LHCN-M2 (cell line): ENCODE measurements around the gene STARD4. TPM values are rescaled to one million over a fixed set of nuclear protein-coding genes. Genes with fewer than 3 reads are reported as not detected.
A peak's percentile ranks its signal among the peaks of the same experiment; 100 is the strongest.

Source experiments
- DNase-seq: peaks from one replicate; pipeline ENCODE4 v3.0.0-alpha.2; 2012; ENCODE audit warnings: low read depth
- total RNA-seq: library from RNA; depleted of rRNA; stranded (reverse); fragments of >200 nt; gene quantifications from 2 replicates; pipeline ENCODE4 v1.2.3, GENCODE V29; 2014; rRNA removed

STARD4 gene
- total RNA-seq, 1 experiment from 2014 or later, result 30.2 TPM

DNA sequence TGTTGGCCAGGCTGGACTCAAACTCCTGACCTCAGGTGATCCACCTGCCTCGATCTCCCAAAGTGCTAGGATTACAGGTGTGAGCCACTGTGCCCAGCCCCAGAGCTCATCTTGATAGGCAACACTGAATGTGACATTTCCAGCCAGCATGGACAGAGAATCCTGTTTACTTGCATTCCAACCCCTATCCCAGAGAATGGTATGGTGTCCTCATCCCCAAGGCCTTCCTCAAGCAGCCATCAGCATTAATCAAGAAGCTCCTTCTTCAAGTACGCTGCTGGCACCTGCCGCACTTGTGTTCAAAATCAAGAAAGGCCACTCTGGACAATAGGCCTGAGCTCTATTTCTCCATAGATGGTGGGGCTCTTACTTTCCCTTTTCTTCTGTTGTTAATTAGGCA is 40.2 kb downstream of the STARD4 start:
- DNase-seq, result no peak

DNA sequence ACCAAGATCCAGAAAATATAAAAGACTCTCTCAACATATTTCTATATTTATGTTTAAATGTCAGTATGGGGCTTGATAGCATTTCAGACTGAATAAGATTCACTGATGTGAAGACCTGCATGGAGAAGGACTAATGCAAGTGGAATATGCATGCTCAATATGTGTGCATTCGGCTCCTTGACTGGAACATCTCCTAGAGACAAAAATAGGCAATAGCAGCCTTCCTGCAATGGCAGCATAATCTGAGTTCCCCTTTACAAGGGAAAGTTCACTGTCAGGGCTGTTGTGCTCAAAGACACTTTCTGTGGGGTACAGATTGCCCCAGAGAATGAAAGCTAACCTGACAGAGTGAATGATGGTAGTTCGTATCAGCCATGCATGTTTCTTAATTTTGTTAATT is 42.4 kb downstream of the STARD4 start:
- no peak for DNase-seq

DNA sequence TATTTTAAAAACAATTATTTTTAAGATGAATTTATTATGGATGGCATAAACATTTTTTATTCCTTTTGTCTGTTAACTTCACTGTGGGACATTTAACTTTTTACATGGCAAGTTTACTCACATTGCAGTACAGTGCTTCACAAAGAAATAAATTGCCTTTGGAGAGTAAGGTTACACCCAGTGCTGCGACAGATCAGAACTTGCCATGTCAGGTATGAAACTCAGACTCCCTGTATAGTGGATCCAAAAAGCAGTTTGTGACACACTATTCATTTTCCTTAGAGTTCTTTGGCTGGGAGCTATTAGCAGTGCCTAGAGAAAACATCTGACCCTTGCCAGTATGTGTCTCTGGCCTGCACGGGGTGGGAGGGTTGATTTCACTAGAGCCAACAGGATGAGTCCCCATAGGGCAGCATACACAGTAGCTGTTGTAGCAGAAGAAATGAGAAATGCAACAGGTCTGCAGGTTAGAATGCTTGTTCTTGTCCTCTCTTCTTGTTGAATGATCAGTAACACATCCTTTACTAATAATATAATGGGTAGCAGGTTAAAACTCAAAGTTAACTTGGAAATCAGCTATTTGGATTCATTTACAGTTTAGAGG is 42.9 kb downstream of the STARD4 start:
- no peak for DNase-seq

DNA sequence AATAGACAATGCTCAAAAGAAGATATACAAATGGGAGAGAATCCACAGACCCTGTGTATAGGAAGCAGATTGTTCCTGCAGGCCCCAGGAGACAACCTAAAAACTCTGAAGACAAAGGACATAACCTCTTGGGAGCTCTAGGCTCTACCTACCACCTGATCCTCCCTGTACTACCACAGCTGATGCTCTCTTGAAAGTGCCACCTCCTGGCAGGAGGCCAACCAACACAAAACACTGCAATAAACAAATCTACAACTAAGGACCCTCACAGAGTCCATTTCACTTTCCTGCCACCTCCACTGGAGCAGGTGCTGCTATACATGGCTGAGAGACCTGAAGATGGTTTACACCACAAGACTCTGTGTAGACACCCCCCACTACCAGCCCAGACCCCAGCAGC is 49.0 kb downstream of the STARD4 start:
- DNase-seq, result no peak

DNA sequence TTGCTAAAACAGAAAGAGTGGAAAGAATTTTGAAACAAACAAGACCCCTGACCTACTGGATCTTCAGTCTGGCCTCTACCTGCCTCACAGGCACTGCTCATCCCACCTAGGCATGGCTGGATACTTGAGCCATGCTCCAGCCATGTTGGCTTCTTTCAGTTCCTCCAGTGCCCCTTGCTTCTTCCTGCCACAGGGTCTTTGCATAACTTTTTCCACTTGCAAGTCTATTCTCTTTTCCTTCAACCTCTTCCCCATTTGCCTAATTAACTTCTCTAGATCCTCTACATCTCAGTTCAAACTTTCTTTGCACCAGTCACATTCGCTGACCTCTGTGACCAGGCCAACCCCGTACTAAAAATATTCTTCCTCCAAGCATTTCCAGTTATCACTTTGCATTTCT is 50.4 kb downstream of the STARD4 start:
- DNase-seq, result no peak

DNA sequence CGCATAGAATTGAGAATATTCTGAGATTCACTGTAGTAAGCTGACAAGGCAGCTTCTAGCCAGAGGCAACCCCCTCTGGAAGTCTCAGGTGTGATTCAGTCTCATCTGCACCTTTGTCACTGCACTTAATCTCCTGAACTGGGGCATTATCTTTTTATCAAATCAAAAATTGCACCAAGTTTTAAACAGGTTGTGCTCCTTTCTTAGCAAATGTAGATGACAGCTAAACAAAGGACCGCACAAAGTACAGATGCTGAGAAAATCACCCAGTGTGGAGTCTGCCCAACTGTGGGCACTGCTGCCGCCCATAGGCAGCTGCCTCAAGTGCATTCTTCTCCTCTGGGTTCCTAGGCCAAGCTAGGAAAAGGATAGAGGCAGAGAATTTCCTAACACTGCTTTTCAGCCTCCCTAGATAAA is 51.1 kb downstream of the STARD4 start:
- DNase-seq, result peak; percentile 41

DNA sequence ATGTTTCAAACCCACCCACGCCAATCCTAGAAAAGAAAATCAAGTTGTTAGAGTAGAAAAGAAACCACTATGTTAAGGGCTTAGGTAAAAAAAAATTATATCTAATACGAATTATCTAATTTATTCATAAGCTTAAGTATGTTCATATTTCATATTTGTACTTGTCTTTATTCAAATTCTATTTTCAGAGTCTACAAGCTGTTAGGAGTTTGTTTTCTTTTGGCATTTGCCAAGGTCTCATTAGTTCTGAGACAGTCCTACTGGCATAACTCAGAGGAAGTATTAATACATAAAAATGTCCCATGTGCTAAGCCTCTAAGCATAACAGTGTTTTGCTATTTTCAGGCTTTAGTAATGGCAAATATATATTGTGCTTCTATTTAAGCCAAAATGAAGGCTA is 57.6 kb downstream of the STARD4 start:
- DNase-seq, result no peak

DNA sequence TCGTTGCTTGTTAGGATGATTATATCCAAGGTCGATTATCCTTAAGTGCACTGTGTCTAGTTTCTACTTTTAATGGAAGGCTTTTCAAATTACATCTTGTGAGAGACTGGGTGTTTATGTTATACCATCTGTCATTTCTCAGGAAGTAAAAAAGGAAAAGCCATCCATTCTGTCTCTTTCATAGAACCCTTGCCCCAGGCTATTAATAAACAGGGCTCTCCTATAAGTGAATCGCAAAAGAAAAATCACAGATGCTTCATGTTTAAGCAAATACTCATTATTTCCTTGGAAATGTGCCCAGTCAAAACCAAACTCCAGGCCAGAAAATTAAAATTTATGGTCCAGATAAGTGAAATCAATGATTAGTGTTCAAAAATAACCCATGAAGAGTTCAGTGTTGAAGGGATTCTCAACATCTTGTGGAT is 58.1 kb downstream of the STARD4 start:
- no peak for DNase-seq

DNA sequence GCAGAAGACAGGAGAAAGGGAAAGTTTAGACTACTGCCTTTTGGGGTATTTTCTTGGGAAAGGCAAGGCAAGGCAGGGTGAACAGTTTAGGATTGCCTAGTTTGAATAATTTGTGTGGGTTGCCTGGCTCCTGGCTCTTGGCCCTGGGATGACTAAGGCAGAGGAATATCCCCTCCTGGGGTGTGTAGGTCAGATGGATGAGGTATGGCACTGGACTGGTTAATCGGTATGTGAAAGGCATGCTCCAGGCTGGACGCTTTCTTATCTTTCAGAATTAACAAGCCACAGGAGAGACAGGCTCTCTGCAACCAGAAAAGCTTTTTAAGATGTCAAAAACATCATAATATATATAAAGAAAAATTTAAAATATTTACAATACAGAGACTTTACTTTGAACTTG is 58.6 kb downstream of the STARD4 start:
- peak; percentile 46 for DNase-seq

DNA sequence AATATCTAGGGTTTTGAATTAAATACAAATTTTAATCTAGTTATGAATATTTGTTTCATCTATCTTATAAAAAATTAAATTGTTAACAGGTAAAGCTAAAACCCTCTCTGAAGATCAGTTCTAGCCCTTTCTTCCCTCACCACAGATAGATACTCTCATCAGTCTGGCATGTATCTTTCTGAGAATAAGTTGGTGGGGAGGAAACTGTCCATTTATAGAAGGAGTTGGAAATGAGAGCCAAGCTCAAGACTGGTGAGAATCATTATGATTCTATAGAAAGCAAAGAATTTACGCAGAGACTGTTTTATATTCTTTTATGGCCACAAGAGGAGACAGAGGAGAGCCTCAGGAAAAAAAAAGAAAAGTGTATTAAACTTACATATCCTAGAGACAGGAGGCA is 59.0 kb downstream of the STARD4 start:
- DNase-seq, result no peak

DNA sequence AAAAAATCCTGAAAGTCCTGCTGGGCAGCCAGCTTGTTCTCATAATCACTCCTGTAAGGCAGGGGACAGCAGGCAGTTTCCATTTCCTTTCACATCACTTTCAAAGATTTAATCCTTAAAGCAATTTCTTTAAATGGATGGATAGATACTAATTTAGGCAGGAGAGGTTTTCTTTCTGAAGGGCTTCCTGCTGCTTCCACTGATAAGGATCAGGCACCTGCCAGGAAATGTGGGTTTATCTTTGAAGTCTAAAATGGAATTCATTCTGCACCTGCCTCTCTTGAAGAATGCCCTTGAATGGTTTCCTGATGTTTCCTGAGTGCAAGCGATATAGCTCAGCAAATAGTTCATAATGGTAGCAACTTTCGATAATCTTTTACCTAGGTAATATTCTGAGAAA is 64.5 kb downstream of the STARD4 start:
- DNase-seq, result no peak

DNA sequence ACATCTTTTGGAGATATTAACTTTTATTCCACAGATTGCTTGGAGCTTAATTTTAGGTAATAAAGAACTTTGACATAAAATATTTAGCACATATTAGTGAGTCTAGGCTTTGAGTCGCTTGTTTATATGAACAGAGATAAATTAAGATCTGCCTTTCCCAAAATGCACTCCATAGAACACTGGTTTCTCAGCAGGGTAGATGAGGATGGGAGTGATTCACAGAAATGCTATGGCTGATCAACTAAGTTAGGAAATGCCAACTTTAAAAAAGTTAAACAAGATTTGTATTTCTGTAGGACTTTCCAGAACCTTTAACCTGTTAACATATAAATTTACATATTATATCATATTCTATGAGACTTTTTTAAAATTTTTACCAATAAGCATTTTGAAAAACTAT is 65.2 kb downstream of the STARD4 start:
- no peak for DNase-seq

Other genes with a start within 250 kb of the STARD4 start
- gene NREP, start 244.7 kb upstream of the STARD4 start, total RNA-seq, result 90.2 and 90.5 TPM in 2 replicates